A549 (cell line): ENCODE data around the gene CNBP. TPM values are rescaled to one million over a fixed set of nuclear protein-coding genes. Genes with fewer than 3 reads are reported as not detected.
"Not testable (repeated sequence)": the region's sequence is repeated elsewhere in the genome, so short reads cannot be mapped to it uniquely, and the experiment has no call there.

ENCODE experiments used
- ATAC-seq, 2 experiments: fragments of 200-7000 bp in 1 of 2; fragments of >200 bp in 1 of 2; cut with Nextera tagmentation in 1 of 2; cut with Tn5 transposase in 1 of 2; 3 replicates each; pipeline versions ENCODE4 v1.8.0 to v1.9.1; 2018 to 2020; ENCODE audit warnings: mild to moderate bottlenecking in 1 of 2, moderate library complexity in 1 of 2
- CTCF ChIA-PET: fragments of 300-600 bp; sonication (Branson Sonifier 250); formaldehyde crosslinking; extraction: SDS; loops from one replicate; lab custom pipeline; 2021; ENCODE audit warnings: antibody characterized with exemption, inconsistent platforms; lab: Yijun Ruan, JAX
- POLR2A ChIA-PET: fragments of 350-600 bp; formaldehyde crosslinking; extraction: SDS; loops from one replicate; lab custom pipeline; 2021; ENCODE audit warnings: antibody characterized with exemption, inconsistent platforms; lab: Yijun Ruan, JAX
- DNase-seq, 2 experiments: peaks; one replicate each; pipeline versions ENCODE4 v3.0.0 to v3.0.0-alpha.2; 2011 to 2016; ENCODE audit warnings: low read depth in 1 of 2, low spot score in 1 of 2
- FAIRE-seq: peaks from 2 replicates; lab custom pipeline; 2011; peaks lifted over from hg19 to GRCh38; lab: Jason Lieb, UNC
- H3K27ac ChIP-seq, 2 experiments: fragments of >200 bp; sonication (Bioruptor Twin); formaldehyde crosslinking; 3 replicates each; pipeline ENCODE4 v1.5.1; 2016 to 2017
- H3K4me1 ChIP-seq: fragments of >200 bp; sonication (Bioruptor Twin); formaldehyde crosslinking; 3 replicates; pipeline ENCODE4 v1.6.1; 2016
- H3K4me2 ChIP-seq: fragments of >200 bp; sonication (Bioruptor Twin); formaldehyde crosslinking; 3 replicates; pipeline ENCODE4 v1.6.1; 2016
- H3K4me3 ChIP-seq: fragments of >200 bp; sonication (Bioruptor Twin); formaldehyde crosslinking; 3 replicates; pipeline ENCODE4 v1.5.1; 2016
- H3K9me3 ChIP-seq: fragments of >200 bp; sonication (Bioruptor Twin); formaldehyde crosslinking; 3 replicates; pipeline ENCODE4 v1.6.1; 2016
- CBX2 ChIP-seq: fragments of 200-600 bp; sonication (generic); IDR thresholded peaks from 2 replicates; pipeline ENCODE4 v1.6.1; 2016; ENCODE audit warnings: low read depth, mild to moderate bottlenecking, borderline replicate concordance
- CHD2 ChIP-seq: fragments of 150-350 bp; IDR thresholded peaks from 2 replicates; pipeline ENCODE4 v1.6.1; 2014; ENCODE audit warnings: low read length; ENCODE audit not compliant: partially characterized antibody
- CHD4 ChIP-seq: fragments of 200-600 bp; sonication (generic); IDR thresholded peaks from 2 replicates; pipeline ENCODE4 v1.6.1; 2016; ENCODE audit warnings: antibody characterized with exemption, mild to moderate bottlenecking, borderline replicate concordance
- E2F6 ChIP-seq: IDR thresholded peaks from 2 replicates; pipeline ENCODE4 v1.6.1; 2012; ENCODE audit warnings: low read depth, borderline replicate concordance
- EHMT2 ChIP-seq: fragments of 200-600 bp; sonication (generic); IDR thresholded peaks from 2 replicates; pipeline ENCODE4 v1.6.1; 2016; ENCODE audit warnings: antibody characterized with exemption, low read depth, mild to moderate bottlenecking, moderate library complexity
- EP300 ChIP-seq, 2 experiments: fragments of >200 bp; sonication (Bioruptor Twin); formaldehyde crosslinking; IDR thresholded peaks; 2 replicates in 1 of 2; 3 replicates in 1 of 2; pipeline ENCODE4 v1.6.1; 2016 to 2017
- FOSL2 ChIP-seq, 2 experiments: fragments of 450-650 bp in 1 of 2; fragments of >200 bp in 1 of 2; sonication (Bioruptor Twin) in 1 of 2; formaldehyde crosslinking; IDR thresholded peaks; 2 replicates each; pipeline versions ENCODE4 v1.5.0 to v1.6.1; 2016 to 2020; ENCODE audit warnings: mild to moderate bottlenecking in 1 of 2, moderate library complexity in 1 of 2
- HMGXB4 ChIP-seq: fragments of 250-450 bp; sonication (Bioruptor Pico); IDR thresholded peaks from 2 replicates; pipeline ENCODE4 v1.5.0; 2021; ENCODE audit warnings: mild to moderate bottlenecking, moderate library complexity, borderline replicate concordance
- NPAS2 ChIP-seq: fragments of 250-450 bp; sonication (Bioruptor Pico); IDR thresholded peaks from 2 replicates; pipeline ENCODE4 v1.8.0; 2022; ENCODE audit warnings: mild to moderate bottlenecking, moderate library complexity, borderline replicate concordance
- PHF8 ChIP-seq: fragments of 200-600 bp; sonication (generic); IDR thresholded peaks from 2 replicates; pipeline ENCODE4 v1.6.1; 2016; ENCODE audit warnings: low read depth, mild to moderate bottlenecking, antibody characterized with exemption, moderate library complexity, borderline replicate concordance
- RCOR1 ChIP-seq: fragments of 150-350 bp; IDR thresholded peaks from 2 replicates; pipeline ENCODE4 v1.6.1; 2014; ENCODE audit warnings: antibody characterized with exemption, low read length, low read depth
- RNF2 ChIP-seq: fragments of 200-600 bp; sonication (generic); IDR thresholded peaks from 2 replicates; pipeline ENCODE4 v1.6.1; 2016; ENCODE audit warnings: low read depth, mild to moderate bottlenecking, antibody characterized with exemption, moderate library complexity, borderline replicate concordance
- SREBF2 ChIP-seq: fragments of 450-650 bp; IDR thresholded peaks from 2 replicates; pipeline ENCODE4 v1.6.1; 2014; ENCODE audit warnings: mild to moderate bottlenecking, moderate library complexity
- TFCP2L1 ChIP-seq: fragments of 250-450 bp; sonication (Bioruptor Pico); IDR thresholded peaks from 2 replicates; pipeline ENCODE4 v1.5.0; 2021; ENCODE audit warnings: mild to moderate bottlenecking
- WGBS: methylation state at CpG from one replicate; pipeline ENCODE4 v1.1.6; 2017; ENCODE audit errors: missing lambda C conversion rate; 5-methylcytosine and 5-hydroxymethylcytosine counted together
- polyA plus RNA-seq, 4 experiments: library from polyadenylated mRNA; depleted of rRNA in 3 of 4; stranded (reverse); fragments of >200 nt; fragmentation: RNase III in 1 of 4; extraction: RNeasy Plus Mini Kit Qiagen cat#74134 plus additional on column Dnase treatment in 1 of 4; gene quantifications; 2 replicates in 3 of 4; 3 replicates in 1 of 4; pipeline ENCODE4 v1.2.3, GENCODE V29; 2011 to 2017
- TF ChIP-seq, protein P1 (sequence below): IDR thresholded peaks from 2 replicates; pipeline ENCODE4 v1.6.1; 2012
- TF ChIP-seq, protein P2 (sequence below): fragments of >200 bp; sonication (Bioruptor Twin); formaldehyde crosslinking; IDR thresholded peaks from 3 replicates; pipeline ENCODE4 v1.5.1; 2016
- TF ChIP-seq, protein P3 (sequence below): fragments of 150-350 bp; IDR thresholded peaks from 2 replicates; pipeline ENCODE4 v1.6.1; 2014; ENCODE audit warnings: low read depth, mild to moderate bottlenecking, low read length
- TF ChIP-seq, protein P4 (sequence below): fragments of 450-650 bp; IDR thresholded peaks from 2 replicates; pipeline ENCODE4 v1.6.1; 2014; ENCODE audit warnings: antibody characterized with exemption

The CNBP gene
- polyA plus RNA-seq, 2 of the 4 experiments (the other 2 are of a cell fraction) = 312 to 365 TPM

- FAIRE-seq (no peak), ATAC-seq (no peak), DNase-seq (no peak)
- Histone ChIP-seq H3K9me3 (no peaks in the 10 kb centered on the region), H3K27ac (no peak overlapping the region), H3K4me1 (peaks cover 9% of the 10 kb centered on the region; the same call in 2 of the 3 replicates), H3K4me2 (no peak overlapping the region), H3K4me3 (no peak overlapping the region)
- ChIA-PET CTCF (interaction anchor here (0.9 to 2.5 kb wide), 5 partner anchors 29 to 113 kb away, joined by 3 to 19 read pairs (median 4); no protein-coding TSS in a partner anchor), POLR2A (no interaction called here)
- whole genome bisulfite sequencing = 92% methylated on average over 15 of the region's 15 CpGs
- TF ChIP-seq CHD2 = no peak
- TF ChIP-seq CBX2 = no peak
- no peak for TF ChIP-seq RCOR1
- no peak for TF ChIP-seq EP300 (IDR thresholded peaks at IDR 0.05)
- TF ChIP-seq, protein P1, sequence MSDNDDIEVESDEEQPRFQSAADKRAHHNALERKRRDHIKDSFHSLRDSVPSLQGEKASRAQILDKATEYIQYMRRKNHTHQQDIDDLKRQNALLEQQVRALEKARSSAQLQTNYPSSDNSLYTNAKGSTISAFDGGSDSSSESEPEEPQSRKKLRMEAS = no peak
- no peak for TF ChIP-seq RNF2
- no peak for TF ChIP-seq CHD4
- TF ChIP-seq SREBF2 = no peak
- TF ChIP-seq, protein P2, sequence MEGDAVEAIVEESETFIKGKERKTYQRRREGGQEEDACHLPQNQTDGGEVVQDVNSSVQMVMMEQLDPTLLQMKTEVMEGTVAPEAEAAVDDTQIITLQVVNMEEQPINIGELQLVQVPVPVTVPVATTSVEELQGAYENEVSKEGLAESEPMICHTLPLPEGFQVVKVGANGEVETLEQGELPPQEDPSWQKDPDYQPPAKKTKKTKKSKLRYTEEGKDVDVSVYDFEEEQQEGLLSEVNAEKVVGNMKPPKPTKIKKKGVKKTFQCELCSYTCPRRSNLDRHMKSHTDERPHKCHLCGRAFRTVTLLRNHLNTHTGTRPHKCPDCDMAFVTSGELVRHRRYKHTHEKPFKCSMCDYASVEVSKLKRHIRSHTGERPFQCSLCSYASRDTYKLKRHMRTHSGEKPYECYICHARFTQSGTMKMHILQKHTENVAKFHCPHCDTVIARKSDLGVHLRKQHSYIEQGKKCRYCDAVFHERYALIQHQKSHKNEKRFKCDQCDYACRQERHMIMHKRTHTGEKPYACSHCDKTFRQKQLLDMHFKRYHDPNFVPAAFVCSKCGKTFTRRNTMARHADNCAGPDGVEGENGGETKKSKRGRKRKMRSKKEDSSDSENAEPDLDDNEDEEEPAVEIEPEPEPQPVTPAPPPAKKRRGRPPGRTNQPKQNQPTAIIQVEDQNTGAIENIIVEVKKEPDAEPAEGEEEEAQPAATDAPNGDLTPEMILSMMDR = no peak
- TF ChIP-seq FOSL2 (IDR thresholded peaks at IDR 0.05) = no peak
- TF ChIP-seq FOSL2 (CRISPR knock-in tag; IDR thresholded peaks at IDR 0.05) = no peak
- no peak for TF ChIP-seq HMGXB4 (CRISPR knock-in tag)
- TF ChIP-seq, protein P3, sequence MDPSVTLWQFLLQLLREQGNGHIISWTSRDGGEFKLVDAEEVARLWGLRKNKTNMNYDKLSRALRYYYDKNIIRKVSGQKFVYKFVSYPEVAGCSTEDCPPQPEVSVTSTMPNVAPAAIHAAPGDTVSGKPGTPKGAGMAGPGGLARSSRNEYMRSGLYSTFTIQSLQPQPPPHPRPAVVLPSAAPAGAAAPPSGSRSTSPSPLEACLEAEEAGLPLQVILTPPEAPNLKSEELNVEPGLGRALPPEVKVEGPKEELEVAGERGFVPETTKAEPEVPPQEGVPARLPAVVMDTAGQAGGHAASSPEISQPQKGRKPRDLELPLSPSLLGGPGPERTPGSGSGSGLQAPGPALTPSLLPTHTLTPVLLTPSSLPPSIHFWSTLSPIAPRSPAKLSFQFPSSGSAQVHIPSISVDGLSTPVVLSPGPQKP = no peak
- TF ChIP-seq TFCP2L1 = no peak
- TF ChIP-seq PHF8 = no peak
- TF ChIP-seq EHMT2 = no peak
- no peak for TF ChIP-seq E2F6
- no peak for TF ChIP-seq NPAS2
- TF ChIP-seq, protein P4, sequence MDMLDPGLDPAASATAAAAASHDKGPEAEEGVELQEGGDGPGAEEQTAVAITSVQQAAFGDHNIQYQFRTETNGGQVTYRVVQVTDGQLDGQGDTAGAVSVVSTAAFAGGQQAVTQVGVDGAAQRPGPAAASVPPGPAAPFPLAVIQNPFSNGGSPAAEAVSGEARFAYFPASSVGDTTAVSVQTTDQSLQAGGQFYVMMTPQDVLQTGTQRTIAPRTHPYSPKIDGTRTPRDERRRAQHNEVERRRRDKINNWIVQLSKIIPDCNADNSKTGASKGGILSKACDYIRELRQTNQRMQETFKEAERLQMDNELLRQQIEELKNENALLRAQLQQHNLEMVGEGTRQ = no peak
Measured at GRCh38 chr3:129166579-129167332, 16.9 kb downstream of the CNBP start.

DNA sequence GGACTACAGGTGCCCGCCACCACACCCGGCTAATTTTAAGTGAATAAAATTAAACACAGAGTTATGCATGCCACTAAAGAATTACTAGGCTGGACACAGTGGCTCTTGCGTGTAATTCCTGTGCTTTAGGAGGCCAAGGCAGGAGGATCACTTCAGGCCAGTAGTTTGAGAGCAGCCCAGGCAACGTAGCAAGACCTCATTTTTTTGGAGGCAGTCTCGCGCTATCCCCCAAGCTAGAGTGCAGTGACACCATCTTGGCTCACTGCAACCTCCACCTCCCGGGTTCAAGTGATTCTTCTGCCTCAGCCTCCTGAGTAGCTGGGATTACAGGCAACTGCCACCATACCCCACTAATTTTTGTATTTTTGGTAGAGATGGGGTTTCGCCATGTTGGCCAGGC is 18.1 kb downstream of the CNBP start:
- H3K27ac ChIP-seq, H3K4me2 ChIP-seq, ATAC-seq, H3K4me1 ChIP-seq, POLR2A ChIA-PET, H3K9me3 ChIP-seq, H3K4me3 ChIP-seq, FAIRE-seq, DNase-seq: not testable (repeated sequence)
- CTCF ChIA-PET = interaction anchor here (0.9 to 2.5 kb wide), 4 partner anchors 31 to 195 kb away, joined by 3 to 19 read pairs (median 4); no protein-coding TSS in a partner anchor
- 88% methylated on average over 7 of the region's 8 CpGs for WGBS
